Skeletal muscle satellite cell (primary cell): ENCODE measurements around the gene MRPS25.

ENCODE experiments used
- H3K27me3 ChIP-seq: 2 replicates; pipeline ENCODE4 v1.7.0; 2013; ENCODE audit warnings: low read length; ENCODE audit not compliant: control insufficient read depth, insufficient read depth
- H3K36me3 ChIP-seq: 2 replicates; pipeline ENCODE4 v1.7.0; 2013; ENCODE audit warnings: mild to moderate bottlenecking, control low read depth, low read length; ENCODE audit not compliant: insufficient read depth
- H3K4me1 ChIP-seq: 2 replicates; pipeline ENCODE4 v1.7.0; 2013; ENCODE audit warnings: low read length; ENCODE audit not compliant: control insufficient read depth, insufficient read depth
- H3K4me2 ChIP-seq: 2 replicates; pipeline ENCODE4 v1.7.0; 2013; ENCODE audit warnings: mild to moderate bottlenecking, low read length
- H3K4me3 ChIP-seq: 2 replicates; pipeline ENCODE4 v1.7.0; 2013; ENCODE audit warnings: low read length
- H3K9ac ChIP-seq: 2 replicates; pipeline ENCODE4 v1.7.0; 2013; ENCODE audit warnings: mild to moderate bottlenecking, low read depth, low read length, moderate library complexity
- H3K9me3 ChIP-seq: replicated peaks from 2 replicates; pipeline ENCODE4 v1.7.0; 2013; ENCODE audit warnings: mild to moderate bottlenecking, control low read depth, low read length

Gene MRPS25

GRCh38 chr3:15098503-15099363 lies 33.6 kb upstream of the MRPS25 start, which contains the start of gene RBSN:
Gene RBSN (minus strand): TSS chr3:15099148. CDS start chr3:15096120, 3,028 bp downstream.
- H3K4me3 ChIP-seq = peak within 1 kb of the TSS; percentile 87

GRCh38 chr3:15097891-15098290 lies 32.8 kb upstream of the MRPS25 start:
- Histone ChIP-seq H3K36me3 (peaks cover 27% of the 10 kb centered on the region), H3K27me3 (no peaks in the 10 kb centered on the region), H3K4me3 (peak overlapping the region; percentile 87), H3K9ac (peak overlapping the region; percentile 90), H3K4me1 (peaks cover 27% of the 10 kb centered on the region), H3K4me2 (peak overlapping the region; percentile 95), H3K9me3 (no peaks in the 10 kb centered on the region)

More at GRCh38 chr3:15098503-15099363, 33.6 kb upstream of the MRPS25 start, which contains the start of gene RBSN:
- Histone ChIP-seq H3K4me1 (peaks cover 31% of the 10 kb centered on the region), H3K9me3 (no peaks in the 10 kb centered on the region), H3K27me3 (no peaks in the 10 kb centered on the region), H3K9ac (peak within 1 kb of the TSS; percentile 90), H3K4me2 (peak within 1 kb of the TSS; percentile 95), H3K36me3 (peaks cover 23% of the 10 kb centered on the region)

DNA sequence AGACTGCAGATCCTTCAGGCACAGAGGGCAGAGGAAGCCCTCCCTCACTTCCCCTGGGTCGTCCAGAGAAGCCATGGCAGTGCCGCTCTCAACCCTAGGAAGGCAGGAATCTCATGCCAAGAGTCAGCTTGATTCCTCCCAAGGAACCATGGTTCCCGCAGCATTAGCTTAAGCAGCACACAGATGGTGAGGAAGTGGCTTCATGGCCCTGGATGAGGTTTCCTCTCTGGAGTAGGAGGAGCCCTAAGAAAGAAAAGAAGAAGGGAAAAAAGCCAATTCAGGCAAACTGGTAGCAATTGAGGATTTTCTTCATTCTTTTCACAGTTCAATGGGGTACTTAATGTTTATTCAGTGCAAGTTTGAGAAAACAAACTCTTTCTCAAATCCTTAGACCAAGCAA lies 30.9 kb upstream of the MRPS25 start:
- peaks cover 13% of the 10 kb centered on the region for H3K4me1 ChIP-seq
- peaks cover 33% of the 10 kb centered on the region for H3K36me3 ChIP-seq
- H3K27me3 ChIP-seq = no peaks in the 10 kb centered on the region
- no peak overlapping the region for H3K9ac ChIP-seq
- no peak overlapping the region for H3K4me2 ChIP-seq
- H3K9me3 ChIP-seq = no peaks in the 10 kb centered on the region
- H3K4me3 ChIP-seq = no peak overlapping the region

DNA sequence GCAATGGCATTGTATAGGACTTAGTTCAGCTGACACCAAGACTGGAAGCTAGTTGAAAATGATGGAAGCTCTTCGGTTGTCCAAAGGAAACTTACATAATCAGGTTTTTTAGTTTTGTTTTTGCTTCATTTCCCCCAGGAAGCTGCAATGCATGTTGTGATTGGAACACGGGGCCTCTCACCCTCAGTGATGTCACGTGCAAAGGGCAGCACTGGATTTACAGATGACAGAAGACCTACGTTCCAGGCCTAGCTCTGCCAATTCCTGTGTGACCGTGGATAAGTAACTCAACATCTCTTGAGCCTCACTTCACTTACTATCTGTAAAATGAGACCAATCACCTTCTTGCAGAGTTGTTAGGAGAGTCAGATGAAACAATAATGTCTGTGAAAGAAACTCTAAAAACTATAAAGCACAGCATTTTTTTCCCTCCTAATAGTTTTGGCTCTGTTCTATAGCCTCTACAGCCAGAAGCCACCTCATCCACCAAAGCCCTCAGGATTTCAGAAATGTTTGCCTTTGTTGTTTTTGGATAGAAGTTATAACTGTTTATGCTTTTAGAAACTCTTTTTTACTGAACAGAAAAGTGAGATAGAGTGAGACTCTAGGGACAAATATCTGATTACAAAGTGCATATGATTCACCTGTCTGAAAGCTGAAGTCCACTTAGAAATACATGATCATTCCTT lies 29.2 kb upstream of the MRPS25 start:
- Histone ChIP-seq H3K4me1 (peaks cover 8% of the 10 kb centered on the region), H3K4me3 (no peak overlapping the region), H3K27me3 (no peaks in the 10 kb centered on the region), H3K9ac (no peak overlapping the region), H3K4me2 (no peak overlapping the region), H3K36me3 (peaks cover 43% of the 10 kb centered on the region), H3K9me3 (no peaks in the 10 kb centered on the region)

DNA sequence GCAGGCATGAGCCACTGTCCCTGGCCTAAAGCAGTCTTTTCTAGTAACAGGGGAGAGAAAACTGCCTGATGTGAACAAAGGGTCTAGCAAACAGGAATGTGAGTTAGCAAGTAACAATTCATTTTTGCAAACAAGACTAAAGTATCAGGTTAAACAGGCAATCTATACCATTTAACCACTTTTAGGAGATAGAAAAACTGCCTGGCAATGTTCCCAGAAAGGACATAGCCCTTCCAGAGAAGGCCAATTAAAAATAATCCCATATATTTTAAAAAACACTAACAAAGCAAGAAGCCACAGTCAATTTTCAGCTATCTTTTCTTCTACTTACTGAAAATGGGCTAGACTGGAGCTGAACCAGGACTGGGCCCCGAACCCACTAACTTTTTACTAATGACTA lies 27.6 kb upstream of the MRPS25 start:
- H3K36me3 ChIP-seq = peaks cover 49% of the 10 kb centered on the region
- H3K4me1 ChIP-seq = peaks cover 3% of the 10 kb centered on the region
- H3K27me3 ChIP-seq = no peaks in the 10 kb centered on the region
- no peaks in the 10 kb centered on the region for H3K9me3 ChIP-seq
- no peak overlapping the region for H3K9ac ChIP-seq
- H3K4me2 ChIP-seq = no peak overlapping the region
- no peak overlapping the region for H3K4me3 ChIP-seq

DNA sequence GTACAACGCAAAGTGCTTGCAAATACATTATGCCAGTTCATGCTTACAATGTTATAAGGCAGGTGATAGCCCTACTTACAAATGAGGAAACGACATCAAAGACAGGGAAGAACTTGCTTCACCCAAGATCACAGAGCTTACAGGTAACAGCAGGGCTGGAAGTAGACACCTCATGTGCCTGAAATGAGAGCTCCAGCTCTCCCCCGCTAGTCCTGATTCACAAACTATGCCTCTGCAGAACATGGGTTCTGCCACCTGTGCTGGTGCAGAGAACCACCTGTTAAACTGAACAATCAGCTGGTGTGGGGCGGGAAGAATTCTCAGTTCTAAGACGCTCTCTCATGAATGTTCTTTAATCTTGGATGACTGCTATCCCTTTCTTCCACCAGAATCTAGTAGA lies 26.5 kb upstream of the MRPS25 start:
- H3K4me2 ChIP-seq = no peak overlapping the region
- no peaks in the 10 kb centered on the region for H3K4me1 ChIP-seq

GRCh38 chr3:15089201-15089600 lies 24.1 kb upstream of the MRPS25 start:
- Histone ChIP-seq H3K4me3 (no peak overlapping the region), H3K27me3 (no peaks in the 10 kb centered on the region), H3K9ac (no peak overlapping the region), H3K9me3 (no peaks in the 10 kb centered on the region), H3K4me2 (no peak overlapping the region), H3K36me3 (peaks cover 54% of the 10 kb centered on the region), H3K4me1 (no peaks in the 10 kb centered on the region)

More for the DNA sequence above, 26.5 kb upstream of the MRPS25 start:
- H3K36me3 ChIP-seq = peaks cover 54% of the 10 kb centered on the region
- no peaks in the 10 kb centered on the region for H3K27me3 ChIP-seq
- no peak overlapping the region for H3K4me3 ChIP-seq
- H3K9me3 ChIP-seq = no peaks in the 10 kb centered on the region
- H3K9ac ChIP-seq = no peak overlapping the region

- Histone ChIP-seq H3K4me3 (no peak overlapping the region), H3K27me3 (no peaks in the 10 kb centered on the region), H3K4me1 (peaks cover 7% of the 10 kb centered on the region)
These were observed 21.6 kb upstream of the MRPS25 start for GRCh38 chr3:15086699-15087098.

DNA sequence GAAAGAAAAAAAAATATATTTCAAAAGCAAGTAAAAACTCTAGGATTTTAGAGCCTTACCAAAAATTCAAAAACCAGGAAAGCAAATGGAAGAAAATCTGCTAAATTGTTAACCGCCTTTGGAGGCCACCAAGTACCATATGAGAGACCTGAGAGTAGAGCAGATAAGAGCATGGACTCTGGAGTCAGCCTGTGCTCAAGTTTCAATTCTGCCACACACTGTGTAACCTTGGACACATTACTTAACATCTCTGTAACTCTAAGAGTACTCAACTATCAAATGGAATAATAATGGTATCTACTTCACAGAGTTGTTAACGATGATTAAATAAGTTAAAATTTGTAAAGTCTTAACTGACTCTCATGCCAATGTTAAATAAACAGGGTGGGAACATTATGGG lies 21.1 kb upstream of the MRPS25 start:
- no peak overlapping the region for H3K4me3 ChIP-seq
- no peak overlapping the region for H3K9ac ChIP-seq
- peaks cover 69% of the 10 kb centered on the region for H3K36me3 ChIP-seq
- H3K27me3 ChIP-seq = no peaks in the 10 kb centered on the region
- H3K9me3 ChIP-seq = no peaks in the 10 kb centered on the region
- H3K4me1 ChIP-seq = peaks cover 7% of the 10 kb centered on the region
- no peak overlapping the region for H3K4me2 ChIP-seq

More at GRCh38 chr3:15086699-15087098, 21.6 kb upstream of the MRPS25 start:
- no peaks in the 10 kb centered on the region for H3K9me3 ChIP-seq
- H3K9ac ChIP-seq = no peak overlapping the region
- peaks cover 69% of the 10 kb centered on the region for H3K36me3 ChIP-seq
- no peak overlapping the region for H3K4me2 ChIP-seq

GRCh38 chr3:15083252-15083651 lies 18.1 kb upstream of the MRPS25 start:
- H3K9ac ChIP-seq = no peak overlapping the region
- H3K27me3 ChIP-seq = no peaks in the 10 kb centered on the region
- H3K4me1 ChIP-seq = peaks cover 7% of the 10 kb centered on the region
- H3K4me3 ChIP-seq = no peak overlapping the region
- peaks cover 75% of the 10 kb centered on the region for H3K36me3 ChIP-seq
- H3K9me3 ChIP-seq = no peaks in the 10 kb centered on the region
- no peak overlapping the region for H3K4me2 ChIP-seq

DNA sequence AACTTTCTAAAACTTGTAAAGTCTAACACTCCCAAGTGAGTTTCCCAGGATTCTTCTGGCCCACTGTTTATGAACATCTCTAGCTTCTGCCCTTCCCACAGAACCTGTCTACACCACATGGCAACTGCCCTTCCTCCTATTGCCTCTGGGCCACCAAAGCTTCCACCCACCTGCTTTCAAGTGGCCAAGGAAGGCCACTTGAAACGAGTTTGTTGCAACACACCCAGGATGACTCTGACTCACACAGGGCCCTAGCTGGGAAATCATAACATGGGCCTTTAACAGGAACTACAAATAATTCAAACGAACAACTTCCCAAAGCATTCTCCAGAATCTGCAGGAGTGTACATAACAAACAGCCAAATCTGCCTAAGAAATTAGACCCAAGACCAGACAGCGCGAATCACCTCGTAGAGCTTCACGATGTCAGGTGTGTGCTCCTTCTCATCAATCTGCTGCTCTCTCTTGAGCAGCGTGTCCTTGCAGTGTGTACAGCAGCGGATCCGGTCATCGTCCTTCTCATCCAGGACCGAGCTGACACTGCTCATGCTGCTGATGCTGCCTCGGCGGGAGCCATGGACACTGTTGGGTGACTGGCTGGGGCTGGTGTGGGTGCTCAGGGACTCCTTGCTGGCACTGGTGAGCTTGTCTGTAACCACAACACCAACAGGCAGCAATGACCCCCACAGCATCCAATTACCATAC lies 17.0 kb upstream of the MRPS25 start:
- Histone ChIP-seq H3K9ac (no peak overlapping the region), H3K4me2 (no peak overlapping the region), H3K36me3 (peaks cover 87% of the 10 kb centered on the region), H3K9me3 (no peaks in the 10 kb centered on the region), H3K4me1 (peaks cover 7% of the 10 kb centered on the region), H3K27me3 (no peaks in the 10 kb centered on the region), H3K4me3 (no peak overlapping the region)
